CD4-positive, alpha-beta T cell treated with Interferon alpha-2 for 1 hour (primary cell): ENCODE measurements around the gene MCF2L2.
A peak's percentile ranks its signal among the peaks of the same experiment; 100 is the strongest.

Experiments
- DNase-seq, 2 donors: peaks; one replicate each; pipeline ENCODE4 v3.0.0-alpha.2; 2020 to 2022

The MCF2L2 gene

GRCh38 chr3:183369117-183369516 lies 59.3 kb downstream of the MCF2L2 start:
- peak; percentile 5 to 16 for DNase-seq

- no peak for DNase-seq
Observed at GRCh38 chr3:183360971-183361624, 67.3 kb downstream of the MCF2L2 start.

- no peak for DNase-seq
Observed at GRCh38 chr3:183359036-183359435, 69.4 kb downstream of the MCF2L2 start.

GRCh38 chr3:183357564-183358079 lies 70.8 kb downstream of the MCF2L2 start:
- DNase-seq: no peak

- DNase-seq: no peak
Observed at GRCh38 chr3:183356920-183357319, 71.5 kb downstream of the MCF2L2 start.

- no peak for DNase-seq
Observed at GRCh38 chr3:183354874-183355273, 73.5 kb downstream of the MCF2L2 start.

GRCh38 chr3:183354325-183354831 lies 74.0 kb downstream of the MCF2L2 start:
- no peak for DNase-seq

- no peak for DNase-seq
Observed at GRCh38 chr3:183353421-183353820, 75.0 kb downstream of the MCF2L2 start.

GRCh38 chr3:183350164-183350563 lies 78.3 kb downstream of the MCF2L2 start:
- DNase-seq: peak in 1 of 2 donors; percentile 48

GRCh38 chr3:183349421-183350157 lies 78.8 kb downstream of the MCF2L2 start:
- peak in 1 of 2 donors; percentile 13 for DNase-seq

- DNase-seq: no peak
Observed at GRCh38 chr3:183342824-183343223, 85.6 kb downstream of the MCF2L2 start.

GRCh38 chr3:183341545-183342288 lies 86.7 kb downstream of the MCF2L2 start:
- no peak for DNase-seq

- no peak for DNase-seq
Observed at GRCh38 chr3:183340222-183340621, 88.2 kb downstream of the MCF2L2 start.

GRCh38 chr3:183339461-183340086 lies 88.8 kb downstream of the MCF2L2 start:
- no peak for DNase-seq

- no peak for DNase-seq
Observed at GRCh38 chr3:183338520-183338919, 89.9 kb downstream of the MCF2L2 start.

GRCh38 chr3:183332487-183332886 lies 95.9 kb downstream of the MCF2L2 start:
- DNase-seq: no peak

- DNase-seq: no peak
Observed at GRCh38 chr3:183331498-183331897, 96.9 kb downstream of the MCF2L2 start.

- DNase-seq: no peak
Observed at GRCh38 chr3:183330881-183331280, 97.5 kb downstream of the MCF2L2 start.

GRCh38 chr3:183329543-183329942 lies 98.9 kb downstream of the MCF2L2 start:
- DNase-seq: no peak

GRCh38 chr3:183328823-183329222 lies 99.6 kb downstream of the MCF2L2 start:
- DNase-seq: no peak

GRCh38 chr3:183328164-183328563 lies 100.3 kb downstream of the MCF2L2 start:
- no peak for DNase-seq

GRCh38 chr3:183327343-183327742 lies 101.1 kb downstream of the MCF2L2 start:
- DNase-seq: no peak

- no peak for DNase-seq
Observed at GRCh38 chr3:183324083-183324482, 104.3 kb downstream of the MCF2L2 start.
